Stimulated activated CD4-positive, alpha-beta T cell treated with anti-CD3 and anti-CD28 coated beads, Interleukin-2, amount 100 ng/mL, for 24 hours (primary cell): ENCODE measurements around the gene TUBA4A.
A peak's percentile ranks its signal among the peaks of the same experiment; 100 is the strongest.
"Not testable (repeated sequence)": the region's sequence is repeated elsewhere in the genome, so short reads cannot be mapped to it uniquely, and the experiment has no call there.

ENCODE experiments used
- DNase-seq, 2 donors: peaks; one replicate each; pipeline ENCODE4 v3.0.0-alpha.2; 2020

Gene TUBA4A

GRCh38 chr2:219266886-219267285 is 13.2 kb upstream of the TUBA4A start:
- DNase-seq, result no peak

GRCh38 chr2:219266232-219266631 is 12.5 kb upstream of the TUBA4A start:
- no peak for DNase-seq

- DNase-seq, result no peak
These were observed 7.5 kb upstream of the TUBA4A start for GRCh38 chr2:219261024-219261855.

GRCh38 chr2:219258942-219259341 is 5.2 kb upstream of the TUBA4A start:
- DNase-seq, result not testable (repeated sequence)

GRCh38 chr2:219254590-219255201 is 978 bp upstream of the TUBA4A start:
- DNase-seq, result peak; percentile 26 to 49

GRCh38 chr2:219252900-219253752 is 592 bp downstream of the TUBA4A start, which contains the start of gene TUBA4B:
TUBA4B (plus strand) TSS chr2:219253243; CDS start chr2:219253408, 165 bp downstream.
- DNase-seq, result peak; percentile 51 to 68

GRCh38 chr2:219252570-219252899 is 1.2 kb downstream of the TUBA4A start:
- peak in 1 of 2 donors; percentile 56 for DNase-seq

- DNase-seq, result peak; percentile 41 to 42
These were observed 1.6 kb downstream of the TUBA4A start for GRCh38 chr2:219252084-219252483.

- DNase-seq, result no peak
These were observed 2.1 kb downstream of the TUBA4A start for GRCh38 chr2:219251656-219252055.

- no peak for DNase-seq
These were observed 3.5 kb downstream of the TUBA4A start for GRCh38 chr2:219250049-219250781.

DNA sequence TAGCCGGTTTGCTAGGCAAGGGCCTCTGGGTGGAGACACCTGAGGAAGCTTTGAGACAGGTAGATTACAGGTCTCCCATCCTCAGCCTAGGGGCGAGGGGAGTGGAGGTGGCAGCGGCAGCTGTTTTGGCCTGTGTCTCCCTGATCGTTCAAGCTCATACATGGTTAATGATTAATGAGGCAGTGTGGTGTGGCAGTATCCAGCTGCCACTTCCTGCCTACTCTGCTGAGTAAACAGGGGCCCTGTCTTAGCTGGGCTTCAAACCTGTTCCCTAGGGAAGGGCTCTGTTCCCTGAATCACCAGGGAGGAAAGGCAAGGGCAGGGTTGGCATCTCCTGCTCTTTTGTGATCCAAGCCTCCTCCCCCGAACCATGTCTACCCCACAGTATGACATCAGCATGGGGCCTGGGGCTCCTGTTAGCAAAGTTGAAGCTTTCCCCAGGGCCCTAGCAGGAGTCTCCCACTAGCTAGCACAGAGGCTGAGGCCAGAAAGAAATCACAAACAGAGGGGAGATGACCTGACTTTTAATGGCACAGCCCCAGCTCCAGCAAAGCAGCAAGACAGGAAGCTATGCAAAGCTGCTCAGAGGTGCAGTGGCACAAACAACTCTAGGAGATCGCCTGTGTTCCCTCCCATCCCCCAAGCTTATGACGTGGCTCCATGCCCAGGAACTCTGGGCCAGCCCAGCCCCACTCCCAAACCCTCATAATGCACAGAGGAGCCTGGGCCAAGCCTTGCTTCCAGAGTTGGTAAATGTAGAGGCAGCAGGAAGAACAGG is 4.3 kb downstream of the TUBA4A start:
- DNase-seq, result peak; percentile 37 to 50

DNA sequence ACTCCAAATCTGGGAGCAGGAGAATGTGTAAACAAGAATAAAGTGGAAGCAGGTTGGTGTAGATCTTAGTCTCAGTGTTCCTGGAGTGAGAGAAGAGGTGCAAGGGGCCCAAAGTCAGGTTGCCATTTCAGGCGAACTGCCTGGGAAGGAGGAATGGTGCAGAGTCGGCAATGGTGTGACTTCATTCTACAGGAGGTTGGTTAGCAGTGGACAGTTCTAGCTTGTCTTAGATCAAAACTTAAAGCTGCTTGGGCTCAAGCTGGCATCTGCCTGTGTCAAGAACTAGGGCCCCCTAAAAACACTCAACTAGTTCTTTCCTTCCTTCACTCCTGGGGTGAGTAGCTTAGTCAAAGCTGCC is 4.9 kb downstream of the TUBA4A start:
- DNase-seq, result no peak

DNA sequence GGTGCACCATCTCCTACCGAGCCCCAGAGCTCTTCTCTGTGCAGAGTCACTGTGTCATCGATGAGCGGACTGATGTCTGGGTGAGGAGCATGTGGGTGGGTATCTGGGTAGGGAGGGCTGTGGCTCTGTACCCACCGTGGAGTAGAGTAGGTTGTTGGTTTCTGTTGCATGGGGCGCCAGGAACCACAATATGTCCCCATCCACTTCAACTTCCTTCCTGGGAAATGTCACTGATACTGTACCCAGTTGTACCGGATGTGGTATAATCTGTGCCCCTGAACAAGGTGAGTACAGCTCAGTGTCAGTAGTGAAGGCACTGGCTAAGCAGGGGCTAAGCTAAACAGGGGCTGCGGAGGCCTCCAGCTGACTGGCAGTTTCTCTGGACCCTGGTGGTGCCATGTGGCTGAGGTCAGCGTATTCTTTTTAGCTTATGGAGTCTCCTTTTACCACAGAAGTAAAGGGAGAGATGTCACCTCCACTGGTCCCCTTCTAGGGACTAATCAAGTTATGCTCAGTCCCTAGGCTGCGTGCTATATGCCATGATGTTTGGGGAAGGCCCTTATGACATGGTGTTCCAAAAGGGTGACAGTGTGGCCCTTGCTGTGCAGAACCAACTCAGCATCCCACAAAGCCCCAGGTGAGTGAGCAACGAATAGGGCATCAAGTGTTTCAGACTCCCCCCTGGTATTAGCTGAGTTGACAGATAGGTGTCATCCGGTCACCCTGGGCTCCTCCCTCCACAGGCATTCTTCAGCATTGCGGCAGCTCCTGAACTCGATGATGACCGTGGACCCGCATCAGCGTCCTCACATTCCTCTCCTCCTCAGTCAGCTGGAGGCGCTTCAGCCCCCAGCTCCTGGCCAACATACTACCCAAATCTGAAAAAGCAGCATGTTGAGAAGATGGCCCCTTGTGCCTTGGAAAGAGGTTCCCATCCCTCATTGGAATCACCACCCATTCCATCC is 5.8 kb downstream of the TUBA4A start:
- DNase-seq, result peak; percentile 61 to 63

GRCh38 chr2:219246559-219246958 is 7.2 kb downstream of the TUBA4A start:
- DNase-seq, result no peak

DNA sequence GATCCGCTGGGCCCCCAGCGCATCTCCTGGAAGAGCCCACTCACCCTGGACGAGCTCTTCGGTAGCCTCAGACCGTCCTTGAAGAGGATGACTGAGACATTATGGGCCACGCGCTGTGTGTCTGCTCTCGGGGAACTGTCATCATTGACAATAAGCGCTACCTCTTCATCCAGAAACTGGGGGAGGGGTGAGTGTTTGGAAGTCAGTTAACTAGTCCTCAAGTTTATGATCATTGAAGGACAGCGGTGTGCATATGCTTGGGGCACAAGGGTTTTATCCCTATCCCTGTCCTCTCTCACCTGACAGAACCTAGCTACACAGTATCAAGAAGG is 7.9 kb downstream of the TUBA4A start:
- DNase-seq, result peak in 1 of 2 donors; percentile 39

- peak; percentile 91 to 94 for DNase-seq
These were observed 8.4 kb downstream of the TUBA4A start, which contains the start of the genes GLB1L and STK16 for GRCh38 chr2:219245148-219245898. GLB1L (minus strand) TSS chr2:219245444; CDS start chr2:219243573, 1,871 bp downstream. STK16 (plus strand) TSS chr2:219245479; CDS start chr2:219246000, 521 bp downstream.

- no peak for DNase-seq
These were observed 8.9 kb downstream of the TUBA4A start for GRCh38 chr2:219244789-219245147.

DNA sequence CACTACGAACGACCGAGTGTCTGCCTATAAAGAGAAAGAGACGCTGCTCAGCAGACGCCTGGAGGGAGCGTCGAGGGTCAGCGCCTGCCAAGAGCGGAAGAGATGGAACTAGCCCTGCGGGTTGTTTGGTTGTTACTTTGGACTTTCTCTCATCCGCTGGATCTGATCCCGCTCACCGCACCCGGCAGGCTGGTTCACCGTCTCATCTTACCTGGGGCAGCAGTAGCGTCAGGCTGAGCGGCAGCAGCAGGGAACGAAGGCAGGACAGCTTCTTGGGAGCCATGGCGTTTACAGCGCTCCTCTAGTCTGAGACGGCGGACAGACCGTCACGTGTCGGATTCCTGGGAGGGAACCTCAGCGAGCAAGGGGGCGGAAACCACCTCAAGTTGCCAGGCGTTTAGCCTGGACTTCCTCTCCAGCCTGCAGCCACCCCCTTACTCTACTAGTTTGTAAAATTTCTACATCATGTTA is 10.4 kb downstream of the TUBA4A start:
- DNase-seq, result no peak

- DNase-seq, result no peak
These were observed 19.4 kb downstream of the TUBA4A start for GRCh38 chr2:219234331-219234730.

GRCh38 chr2:219230059-219230540 is 23.6 kb downstream of the TUBA4A start:
- peak; percentile 56 to 72 for DNase-seq
